Activated naive CD8-positive, alpha-beta T cell treated with anti-CD3 and anti-CD28 coated beads, Interleukin-2, amount 10 ng/mL, durations not matched to agents 7 days and 5 days (primary cell): ENCODE results near the gene RESP18. TPM values are rescaled to one million over a fixed set of nuclear protein-coding genes. Genes with fewer than 3 reads are reported as not detected.
"Not testable (repeated sequence)": the region's sequence is repeated elsewhere in the genome, so short reads cannot be mapped to it uniquely, and the experiment has no call there.

Experiments
- ATAC-seq: fragments of 150-1000 bp; cut with Tn5 transposase; one replicate; pipeline ENCODE4 v1.10.0; 2021; ENCODE audit warnings: low read depth, moderate library complexity
- POLR2A ChIA-PET: fragments of 350-600 bp; sonication (Branson Sonifier 250); formaldehyde crosslinking; loops from one replicate; lab custom pipeline; 2021; ENCODE audit warnings: antibody characterized with exemption; lab: Charles Lee
- DNase-seq: peaks from one replicate; pipeline ENCODE4 v3.0.0; 2021
- H3K27ac Mint-ChIP-seq: one replicate; pipeline ENCODE4 v1.8.0; 2022; ENCODE audit warnings: mild to moderate bottlenecking, mixed read lengths
- H3K27me3 Mint-ChIP-seq: one replicate; pipeline ENCODE4 v1.8.0; 2022; ENCODE audit warnings: mild to moderate bottlenecking, moderate library complexity, mixed read lengths
- H3K36me3 Mint-ChIP-seq: one replicate; pipeline ENCODE4 v1.8.0; 2021; ENCODE audit warnings: mild to moderate bottlenecking, mixed read lengths
- H3K4me1 Mint-ChIP-seq: one replicate; pipeline ENCODE4 v1.8.0; 2021; ENCODE audit warnings: mixed read lengths
- H3K4me3 Mint-ChIP-seq: one replicate; pipeline ENCODE4 v1.8.0; 2022; ENCODE audit warnings: mild to moderate bottlenecking, moderate library complexity, mixed read lengths
- H3K9me3 Mint-ChIP-seq: one replicate; pipeline ENCODE4 v1.8.0; 2021; ENCODE audit warnings: mixed read lengths
- total RNA-seq, 2 experiments: library from RNA; stranded (reverse); gene quantifications; one replicate each; pipeline ENCODE4 v1.2.3, GENCODE V29; 2021

RESP18 gene
- total RNA-seq, 2 experiments from 2014 or later: not detected

DNA sequence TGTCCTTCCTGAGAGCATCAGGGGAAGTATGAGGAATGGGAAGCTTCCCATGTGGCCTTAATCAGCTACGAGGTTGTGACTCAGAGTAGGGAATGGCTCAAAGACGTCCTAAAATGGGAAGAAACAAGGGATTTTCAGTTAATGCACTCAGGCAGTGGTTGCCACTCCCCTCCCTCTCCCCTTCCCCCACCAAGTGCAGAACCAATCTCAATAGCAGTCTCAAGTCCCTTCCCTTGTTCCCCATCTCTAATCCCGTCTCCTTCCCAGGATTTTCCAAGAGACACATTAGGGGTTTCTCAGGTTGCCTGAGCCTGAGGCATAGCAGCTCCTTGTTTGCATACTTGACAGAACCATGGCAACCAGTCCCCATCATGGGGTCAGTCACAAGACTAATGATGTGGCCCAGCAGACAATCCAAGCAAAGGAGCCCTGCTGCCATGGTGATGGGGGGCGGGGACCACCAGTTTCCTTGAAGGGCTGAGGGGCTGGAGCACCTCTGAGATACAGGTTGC is 18.2 kb upstream of the RESP18 start:
- no peak overlapping the region for H3K4me3 Mint-ChIP-seq
- no peaks in the 10 kb centered on the region for H3K4me1 Mint-ChIP-seq
- ATAC-seq (no peak), DNase-seq (no peak)
- POLR2A ChIA-PET: no interaction called here
- H3K27ac Mint-ChIP-seq: no peak overlapping the region
- H3K36me3 Mint-ChIP-seq: no peaks in the 10 kb centered on the region
- peaks cover 27% of the 10 kb centered on the region for H3K27me3 Mint-ChIP-seq
- no peaks in the 10 kb centered on the region for H3K9me3 Mint-ChIP-seq

DNA sequence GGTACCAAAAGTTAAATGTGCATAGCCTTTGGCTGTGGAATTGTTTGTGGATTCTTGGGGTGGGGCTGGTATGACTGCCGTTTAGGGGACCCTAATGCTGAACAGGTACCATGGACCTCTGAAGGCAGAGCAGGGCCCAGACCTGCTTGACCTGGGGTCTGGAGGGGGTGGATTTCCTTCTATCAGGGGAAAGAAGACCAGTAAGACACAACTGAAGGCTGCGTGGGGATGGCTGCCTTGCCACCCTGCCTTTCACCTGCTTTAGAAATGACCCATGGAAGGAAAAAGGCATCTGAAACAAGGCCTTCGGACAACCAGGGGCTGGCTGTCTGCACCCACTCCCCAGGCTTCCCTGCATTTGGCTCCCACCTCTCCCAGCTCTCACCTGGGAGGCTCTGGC is 17.7 kb upstream of the RESP18 start:
- Mint-ChIP-seq H3K4me3 (no peak overlapping the region), H3K27me3 (peaks cover 24% of the 10 kb centered on the region), H3K4me1 (no peaks in the 10 kb centered on the region), H3K27ac (no peak overlapping the region), H3K36me3 (no peaks in the 10 kb centered on the region), H3K9me3 (no peaks in the 10 kb centered on the region)
- POLR2A ChIA-PET: no interaction called here
- ATAC-seq (no peak), DNase-seq (no peak)

DNA sequence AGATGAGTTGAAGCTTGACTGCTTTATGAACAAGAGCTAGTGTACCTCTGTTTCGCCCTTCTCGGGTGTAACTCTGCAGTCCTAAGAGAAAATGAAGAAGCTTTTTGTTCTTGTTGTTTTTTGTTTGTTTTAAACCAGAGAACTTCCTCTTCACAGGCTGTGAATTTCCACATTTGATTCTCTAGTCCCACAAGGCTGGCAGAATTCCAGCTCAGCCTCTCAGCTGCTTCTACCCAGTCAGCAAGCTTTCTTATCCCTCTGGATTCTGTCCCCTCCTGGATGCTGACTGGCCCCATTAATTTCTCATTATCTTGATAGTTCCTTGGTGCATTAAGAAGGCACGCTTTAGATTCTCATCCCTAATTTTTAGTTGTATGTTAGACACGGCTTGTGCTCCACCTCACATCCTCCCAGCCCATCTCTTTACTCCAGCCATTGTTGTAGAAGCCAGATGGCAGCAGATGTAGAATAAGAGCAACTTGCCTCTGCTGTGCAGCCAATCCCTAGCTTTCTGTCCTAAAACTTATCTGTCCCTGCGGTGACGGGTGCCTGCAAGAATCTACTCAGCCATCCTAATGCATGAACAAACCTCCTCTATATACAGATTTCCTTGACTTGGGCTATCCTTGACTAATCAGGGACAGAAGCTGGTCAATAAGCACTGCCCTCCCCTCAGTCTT is 12.3 kb upstream of the RESP18 start:
- DNase-seq: no peak
- no peak for ATAC-seq
- H3K4me1 Mint-ChIP-seq: no peaks in the 10 kb centered on the region
- no peak overlapping the region for H3K4me3 Mint-ChIP-seq
- H3K36me3 Mint-ChIP-seq: no peaks in the 10 kb centered on the region
- H3K27ac Mint-ChIP-seq: no peak overlapping the region
- peaks cover 38% of the 10 kb centered on the region for H3K27me3 Mint-ChIP-seq
- no peaks in the 10 kb centered on the region for H3K9me3 Mint-ChIP-seq
- POLR2A ChIA-PET: no interaction called here

DNA sequence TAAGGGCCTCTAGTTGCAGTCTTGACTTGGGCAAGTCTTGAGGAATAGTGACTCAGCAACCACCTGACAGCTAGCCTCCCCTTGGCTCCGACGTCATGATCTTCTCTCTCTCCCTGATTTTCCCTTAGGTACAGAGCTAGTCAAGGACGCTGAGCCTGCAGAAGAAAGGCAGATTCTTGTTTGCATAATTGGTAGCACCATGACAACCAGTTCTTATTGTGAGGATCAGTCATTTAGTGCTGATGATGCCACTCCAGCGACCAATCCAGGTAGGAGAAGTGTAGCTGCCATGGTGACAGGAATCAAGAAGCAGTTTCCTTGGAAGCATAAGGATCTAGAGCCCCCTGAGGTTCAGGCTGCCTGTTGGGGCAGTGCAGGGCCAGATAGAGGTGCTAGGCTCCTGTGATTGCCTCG is 2.8 kb upstream of the RESP18 start:
- H3K36me3 Mint-ChIP-seq: no peaks in the 10 kb centered on the region
- H3K9me3 Mint-ChIP-seq: peaks cover 4% of the 10 kb centered on the region
- H3K27ac Mint-ChIP-seq: no peak overlapping the region
- POLR2A ChIA-PET: no interaction called here
- H3K4me1 Mint-ChIP-seq: no peaks in the 10 kb centered on the region
- ATAC-seq (no peak), DNase-seq (no peak)
- H3K27me3 Mint-ChIP-seq: peaks cover 70% of the 10 kb centered on the region
- no peak overlapping the region for H3K4me3 Mint-ChIP-seq

DNA sequence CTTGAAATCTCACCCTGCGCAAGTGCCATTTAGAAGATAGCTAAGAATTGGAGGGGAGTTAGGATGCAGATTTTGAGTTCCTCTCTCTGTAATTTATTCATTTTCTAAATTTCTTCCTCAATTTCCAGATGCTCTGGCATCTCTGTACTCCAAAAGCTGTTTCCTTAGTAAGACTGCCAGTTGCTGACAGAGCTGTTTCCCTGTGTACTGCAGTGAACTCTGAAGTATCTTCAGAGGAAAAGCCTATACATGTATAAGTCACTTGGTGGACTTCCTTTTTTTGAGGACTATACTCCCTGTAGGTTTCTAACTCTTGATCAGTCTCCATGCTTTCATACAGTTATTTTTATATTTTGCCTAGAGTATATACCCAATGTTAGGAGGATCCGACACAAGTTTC is 1.5 kb upstream of the RESP18 start:
- no peak for ATAC-seq
- Mint-ChIP-seq H3K4me1 (no peaks in the 10 kb centered on the region), H3K27me3 (peaks cover 62% of the 10 kb centered on the region), H3K4me3 (no peak overlapping the region), H3K9me3 (peaks cover 4% of the 10 kb centered on the region), H3K27ac (no peak overlapping the region), H3K36me3 (no peaks in the 10 kb centered on the region)
- POLR2A ChIA-PET: no interaction called here
- no peak for DNase-seq

DNA sequence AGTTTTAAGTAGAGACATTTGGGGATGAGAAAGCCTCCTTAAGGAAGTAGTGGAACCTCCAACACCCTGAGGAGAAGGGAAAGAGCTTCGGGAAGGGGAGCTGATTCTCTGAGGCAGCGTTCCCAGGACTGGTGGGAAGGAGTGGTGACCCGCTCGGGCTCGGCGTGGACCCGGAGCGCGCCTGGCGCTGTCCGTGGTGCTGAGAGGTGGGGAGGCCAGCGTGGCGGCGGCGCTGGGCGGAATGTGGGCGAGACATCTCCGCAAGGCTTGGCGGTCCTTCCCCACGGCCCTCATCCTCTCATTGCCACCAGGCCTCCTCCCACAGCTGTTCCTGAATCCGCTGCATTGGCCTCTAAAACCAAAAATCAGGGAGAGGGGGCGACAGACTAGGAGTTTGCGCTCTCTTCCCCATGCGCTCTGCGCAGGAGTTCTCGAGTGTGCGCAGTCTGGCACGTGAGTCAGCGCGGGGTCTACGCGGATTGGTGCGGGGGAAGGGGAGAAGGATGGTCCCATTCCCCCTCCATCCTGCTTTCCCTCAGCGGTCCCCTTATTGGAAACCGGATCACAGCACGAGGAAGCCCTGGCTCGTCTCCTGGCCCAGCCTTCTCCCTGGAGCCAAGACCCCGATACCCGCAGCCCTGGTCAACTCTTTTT is 857 bp downstream of the RESP18 start:
- ATAC-seq (no peak), DNase-seq (peak; percentile 70)
- Mint-ChIP-seq H3K27ac (no peak overlapping the region), H3K9me3 (peaks cover 4% of the 10 kb centered on the region), H3K27me3 (peaks cover 54% of the 10 kb centered on the region), H3K4me3 (no peak overlapping the region), H3K36me3 (no peaks in the 10 kb centered on the region), H3K4me1 (peaks cover 1% of the 10 kb centered on the region)
- POLR2A ChIA-PET: no interaction called here

DNA sequence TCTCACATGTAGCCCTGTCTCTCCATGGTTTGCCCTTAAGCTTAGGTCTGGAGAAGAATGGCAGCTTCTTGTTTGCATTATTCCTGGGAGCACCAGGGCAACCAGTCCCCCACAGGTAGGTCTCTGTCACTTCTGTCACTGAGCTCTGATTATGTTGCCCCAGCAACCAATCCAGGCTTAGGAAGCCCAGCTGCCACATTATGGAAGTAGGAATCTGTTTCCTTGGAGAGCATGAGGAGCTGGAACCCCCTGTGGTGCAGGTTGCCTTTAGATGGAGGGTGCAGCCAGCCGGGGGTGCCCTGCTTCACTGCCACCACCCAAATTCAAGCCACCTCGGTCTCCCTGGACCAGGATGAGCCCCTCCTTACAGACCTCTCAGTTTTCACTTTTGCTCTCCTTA is 4.8 kb downstream of the RESP18 start:
- POLR2A ChIA-PET: no interaction called here
- Mint-ChIP-seq H3K36me3 (no peaks in the 10 kb centered on the region), H3K27ac (no peak overlapping the region), H3K4me3 (no peak overlapping the region), H3K27me3 (peaks cover 48% of the 10 kb centered on the region), H3K9me3 (peaks cover 2% of the 10 kb centered on the region), H3K4me1 (peaks cover 1% of the 10 kb centered on the region)
- DNase-seq (no peak), ATAC-seq (no peak)

DNA sequence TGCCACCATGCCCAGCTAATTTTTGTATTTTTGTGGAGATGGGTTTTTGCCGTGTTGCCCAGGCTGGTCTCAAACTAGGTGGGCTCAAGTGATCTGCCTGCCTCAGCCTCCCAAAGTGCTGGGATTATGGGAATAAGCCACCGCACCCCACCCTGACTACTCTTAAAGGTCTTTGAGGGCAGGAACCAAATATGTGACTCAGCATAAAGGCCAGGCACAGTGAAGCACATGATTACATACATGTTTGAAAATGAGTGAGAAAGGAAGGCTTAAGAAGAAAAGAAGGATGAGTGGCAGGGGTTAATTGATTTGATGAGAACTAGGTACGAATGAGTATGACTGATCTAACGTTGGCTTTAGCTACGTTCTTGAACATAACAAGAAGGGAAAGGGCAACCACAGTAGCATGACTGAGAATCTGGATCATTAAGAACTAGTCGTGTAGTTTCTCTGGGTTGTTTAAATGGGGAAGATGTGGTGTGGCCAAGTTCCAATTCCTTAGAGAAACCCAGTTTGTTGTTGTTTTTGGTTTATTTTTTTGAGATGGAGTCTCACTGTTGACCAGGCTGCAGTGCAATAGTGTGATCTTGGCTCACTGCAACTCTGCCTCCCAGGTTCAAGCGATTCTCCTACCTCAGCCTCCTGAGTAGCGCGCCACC is 6.8 kb downstream of the RESP18 start:
- no peak for ATAC-seq
- Mint-ChIP-seq H3K27me3 (peaks cover 32% of the 10 kb centered on the region), H3K9me3 (no peaks in the 10 kb centered on the region), H3K4me1 (peaks cover 6% of the 10 kb centered on the region), H3K4me3 (no peak overlapping the region), H3K36me3 (no peaks in the 10 kb centered on the region), H3K27ac (no peak overlapping the region)
- no peak for DNase-seq
- POLR2A ChIA-PET: no interaction called here

DNA sequence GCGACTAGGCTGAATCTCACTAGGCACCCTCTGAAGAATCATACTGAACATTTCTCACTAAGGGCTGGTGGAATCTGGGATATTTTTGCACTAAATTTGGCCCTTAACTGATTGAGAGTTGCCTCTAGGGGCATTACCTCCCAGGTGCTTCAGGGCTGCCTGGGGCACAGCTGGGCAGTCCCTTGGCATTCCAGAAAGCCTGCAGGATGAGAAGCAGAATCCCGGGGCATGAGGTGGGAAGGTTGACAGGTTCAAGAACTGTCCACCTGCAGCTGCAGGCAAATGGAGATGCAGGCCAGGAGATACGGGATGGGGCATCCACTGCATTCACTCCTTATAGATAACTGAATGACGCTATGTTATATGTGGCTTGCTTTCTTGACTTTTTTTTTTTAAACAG is 7.4 kb downstream of the RESP18 start:
- Mint-ChIP-seq H3K27me3 (peaks cover 28% of the 10 kb centered on the region), H3K36me3 (no peaks in the 10 kb centered on the region), H3K9me3 (no peaks in the 10 kb centered on the region), H3K4me3 (no peak overlapping the region), H3K27ac (no peak overlapping the region), H3K4me1 (peaks cover 7% of the 10 kb centered on the region)
- ATAC-seq (no peak), DNase-seq (no peak)
- POLR2A ChIA-PET: no interaction called here

DNA sequence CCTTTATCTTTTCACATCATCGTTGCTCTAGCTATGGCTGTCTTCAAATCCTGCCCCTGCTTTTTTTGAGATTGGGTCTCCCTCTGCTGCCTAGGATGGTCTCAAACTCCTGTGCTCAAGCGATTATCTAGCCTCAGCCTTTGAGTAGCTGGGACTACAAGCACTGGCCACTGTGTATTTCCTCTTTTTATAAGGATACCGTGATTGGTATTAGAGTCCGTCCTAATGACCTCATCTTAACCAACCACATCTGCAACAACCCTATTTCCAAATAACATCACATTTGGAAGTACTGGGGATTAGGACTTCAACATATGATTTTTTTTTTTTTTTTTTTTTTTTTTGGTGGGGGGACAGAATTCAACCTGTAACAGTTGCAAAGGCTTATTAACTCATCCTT is 9.1 kb downstream of the RESP18 start:
- Mint-ChIP-seq H3K4me1 (peaks cover 7% of the 10 kb centered on the region), H3K4me3 (no peak overlapping the region), H3K27me3 (peaks cover 27% of the 10 kb centered on the region), H3K27ac (no peak overlapping the region), H3K36me3 (no peaks in the 10 kb centered on the region), H3K9me3 (no peaks in the 10 kb centered on the region)
- POLR2A ChIA-PET: no interaction called here
- no peak for DNase-seq
- no peak for ATAC-seq

DNA sequence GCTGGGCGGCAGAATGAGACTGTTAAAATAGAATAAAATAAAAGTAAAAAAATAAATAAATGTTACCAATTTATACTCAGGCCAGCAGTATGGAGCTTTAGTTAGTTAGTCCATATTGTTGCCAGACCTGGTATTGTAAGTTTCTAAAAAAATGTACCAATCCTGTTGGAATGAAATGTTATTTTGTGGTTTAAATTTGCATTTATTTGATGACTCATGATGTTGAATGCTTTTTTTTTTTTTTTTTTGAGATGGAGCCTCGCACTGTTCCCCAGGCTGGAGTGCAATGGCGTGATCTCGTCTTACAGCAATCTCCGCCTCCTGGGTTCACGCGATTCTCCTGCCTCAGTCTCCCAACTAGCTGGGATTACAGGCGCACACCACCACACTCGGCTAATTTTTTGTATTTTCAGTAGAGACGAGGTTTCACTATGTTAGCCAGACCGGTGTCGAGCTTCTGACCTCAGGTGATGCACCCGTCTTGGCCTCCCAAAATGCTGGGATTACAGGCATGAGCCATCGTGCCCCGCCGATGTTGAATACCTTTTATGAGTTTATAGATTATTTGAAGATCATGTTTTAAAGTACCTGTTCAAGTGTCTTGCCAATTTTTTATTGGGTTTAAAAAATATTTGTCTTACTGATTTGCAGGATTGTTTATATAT is 17.6 kb downstream of the RESP18 start:
- H3K4me1 Mint-ChIP-seq: no peaks in the 10 kb centered on the region
- H3K9me3 Mint-ChIP-seq: no peaks in the 10 kb centered on the region
- no peak for DNase-seq
- no peak overlapping the region for H3K27ac Mint-ChIP-seq
- POLR2A ChIA-PET: no interaction called here
- peaks cover 22% of the 10 kb centered on the region for H3K27me3 Mint-ChIP-seq
- no peak overlapping the region for H3K4me3 Mint-ChIP-seq
- H3K36me3 Mint-ChIP-seq: no peaks in the 10 kb centered on the region
- no peak for ATAC-seq

DNA sequence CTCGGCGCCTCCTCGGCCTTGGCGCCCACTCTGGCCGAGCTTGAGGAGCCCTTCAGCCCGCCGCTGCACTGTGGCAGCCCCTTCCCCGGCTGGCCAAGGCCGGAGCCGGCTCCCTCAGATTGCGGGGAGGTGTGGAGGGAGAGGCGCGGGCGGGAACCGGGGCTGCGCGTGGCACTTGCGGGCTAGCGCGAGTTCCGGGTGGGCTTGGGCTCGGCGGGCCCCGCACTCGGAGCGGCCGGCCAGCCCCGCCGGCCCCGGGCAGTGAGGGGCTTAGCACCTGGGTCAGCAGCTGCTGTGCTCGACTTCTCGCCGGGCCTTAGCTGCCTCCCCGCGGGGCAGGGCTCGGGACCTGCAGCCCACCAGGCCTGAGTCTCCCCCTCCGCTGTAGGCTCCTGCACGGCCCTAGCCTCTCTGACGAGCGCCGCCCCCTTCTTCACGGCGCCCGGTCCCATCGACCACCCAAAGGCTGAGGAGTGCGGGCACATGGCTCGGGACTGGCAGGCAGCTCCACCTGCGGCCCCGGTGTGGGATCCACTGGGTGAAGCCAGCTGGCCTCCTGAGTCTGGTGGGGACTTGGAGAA is 19.8 kb downstream of the RESP18 start:
- H3K4me1 Mint-ChIP-seq, H3K9me3 Mint-ChIP-seq, H3K27ac Mint-ChIP-seq, DNase-seq, POLR2A ChIA-PET, H3K4me3 Mint-ChIP-seq, H3K36me3 Mint-ChIP-seq, ATAC-seq: not testable (repeated sequence)
- H3K27me3 Mint-ChIP-seq: peaks cover 34% of the 10 kb centered on the region

DNA sequence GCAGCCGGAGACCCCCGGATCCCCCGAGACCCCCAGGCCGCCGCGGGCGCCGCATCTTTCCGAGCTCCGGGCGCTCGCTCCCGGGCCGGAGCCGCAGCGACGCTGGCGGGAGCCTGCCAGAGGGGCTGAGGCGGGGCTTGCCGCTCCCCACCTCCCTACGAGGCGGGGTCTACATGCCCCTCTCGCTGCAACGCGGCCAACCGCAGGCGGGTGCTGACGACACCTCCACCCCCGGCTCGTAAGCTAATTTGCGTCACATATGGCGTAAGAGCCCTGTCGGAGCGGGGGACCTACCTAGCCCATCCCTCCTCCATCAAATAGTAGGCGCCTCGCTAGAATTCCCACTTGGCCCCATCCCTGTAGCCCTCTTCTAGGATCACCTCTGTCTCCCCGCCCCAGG is 23.3 kb downstream of the RESP18 start, which contains the start of gene PTPRN:
PTPRN (minus strand) TSS at position 124 of the 400 bp plus-strand sequence; CDS start at position 55, 69 bp downstream.
- Mint-ChIP-seq H3K4me1 (no peaks in the 10 kb centered on the region), H3K36me3 (no peaks in the 10 kb centered on the region), H3K27me3 (peaks cover 50% of the 10 kb centered on the region), H3K4me3 (no peak within 1 kb of the TSS), H3K27ac (no peak within 1 kb of the TSS), H3K9me3 (no peaks in the 10 kb centered on the region)
- POLR2A ChIA-PET: interaction anchor here (1.5 kb wide), 1 partner anchor 14 kb away, joined by 3 read pairs; no protein-coding TSS in a partner anchor
- ATAC-seq (no peak), DNase-seq (no peak)
